NCI-H69 (cell line): ENCODE measurements around the gene OPTN.
"Not testable (repeated sequence)": the region's sequence is repeated elsewhere in the genome, so short reads cannot be mapped to it uniquely, and the experiment has no call there.

Experiments used
- DNase-seq: peaks from one replicate; lab custom pipeline; 2025; lab: John Stamatoyannopoulos, UW

The OPTN gene

GRCh38 chr10:13090289-13090688 lies 9.7 kb upstream of the OPTN start:
- no peak for DNase-seq

- DNase-seq = no peak
These were observed 8.2 kb upstream of the OPTN start for GRCh38 chr10:13091801-13092200.

GRCh38 chr10:13092291-13093102 lies 7.5 kb upstream of the OPTN start:
- peak; percentile 44 for DNase-seq

GRCh38 chr10:13094082-13094481 lies 5.9 kb upstream of the OPTN start:
- DNase-seq = not testable (repeated sequence)

GRCh38 chr10:13095094-13095493 lies 4.9 kb upstream of the OPTN start:
- no peak for DNase-seq

- no peak for DNase-seq
These were observed 4.0 kb upstream of the OPTN start for GRCh38 chr10:13095929-13096328.

- DNase-seq = peak; percentile 69
These were observed 758 bp upstream of the OPTN start for GRCh38 chr10:13099144-13099665.

GRCh38 chr10:13100349-13101294 lies 659 bp downstream of the OPTN start:
- DNase-seq = peak; percentile 32

- DNase-seq = no peak
These were observed 2.2 kb downstream of the OPTN start for GRCh38 chr10:13102002-13102794.

- DNase-seq = no peak
These were observed 3.6 kb downstream of the OPTN start for GRCh38 chr10:13103554-13103953.

GRCh38 chr10:13104697-13105096 lies 4.7 kb downstream of the OPTN start:
- DNase-seq = no peak

- no peak for DNase-seq
These were observed 5.2 kb downstream of the OPTN start for GRCh38 chr10:13105184-13105583.

- DNase-seq = no peak
These were observed 6.6 kb downstream of the OPTN start for GRCh38 chr10:13106387-13107045.

GRCh38 chr10:13110908-13111307 lies 10.9 kb downstream of the OPTN start:
- DNase-seq = no peak

GRCh38 chr10:13113544-13113943 lies 13.6 kb downstream of the OPTN start:
- no peak for DNase-seq

GRCh38 chr10:13115832-13116803 lies 16.2 kb downstream of the OPTN start:
- DNase-seq = peak; percentile 21

- DNase-seq = no peak
These were observed 18.1 kb downstream of the OPTN start for GRCh38 chr10:13117841-13118783.

GRCh38 chr10:13118784-13119410 lies 18.9 kb downstream of the OPTN start:
- no peak for DNase-seq
